K562 (cell line): Measurements from ENCODE around the gene SLCO3A1. TPM values are rescaled to one million over a fixed set of nuclear protein-coding genes. Genes with fewer than 3 reads are reported as not detected.

Experiments used
- ATAC-seq: fragments of 200-7000 bp; cut with Tn5 transposase; 3 replicates; pipeline ENCODE4 v1.9.1; 2020; ENCODE audit warnings: moderate library complexity
- BruUV-seq: library from RNA; stranded (reverse); fragments of 400-500 nt; replicated peaks from 2 replicates; lab custom pipeline; 2021; lab: Mats Ljungman, UMichigan
- CTCF ChIA-PET: fragments of 300-600 bp; formaldehyde crosslinking; extraction: SDS; loops from one replicate; lab custom pipeline; 2021; ENCODE audit warnings: low intra/inter-chr PET ratio; lab: Yijun Ruan, JAX
- POLR2A ChIA-PET: fragments of 300-600, 350-650 bp; sonication (Branson Sonifier 250); formaldehyde crosslinking; extraction: SDS; loops from one replicate; lab custom pipeline; 2021; ENCODE audit warnings: antibody characterized with exemption, inconsistent platforms; lab: Yijun Ruan, JAX
- DNase-seq, 4 experiments: peaks; one replicate each; pipeline versions ENCODE4 v3.0.0 to v3.0.0-alpha.2; 2011 to 2018; ENCODE audit warnings: low spot score in 3 of 4, mixed read lengths in 3 of 4; ENCODE audit errors: extremely low read depth in 1 of 4
- FAIRE-seq: peaks from 2 replicates; lab custom pipeline; 2011; peaks lifted over from hg19 to GRCh38; lab: Jason Lieb, UNC
- H2AFZ ChIP-seq: 2 replicates; pipeline ENCODE4 v1.6.0; 2011; ENCODE audit warnings: low read depth, low read length, control low read depth, inconsistent platforms
- H3K27ac ChIP-seq: fragments of 200-600 bp; 3 replicates; pipeline ENCODE4 v1.8.0; 2011; ENCODE audit warnings: low read depth, mild to moderate bottlenecking, control low read depth, inconsistent platforms, low read length, moderate library complexity, mixed read lengths; ENCODE audit errors: extremely low read depth
- H3K27me3 ChIP-seq, 2 experiments: fragments of 300-600 bp in 1 of 2; 2 replicates in 1 of 2; 3 replicates in 1 of 2; pipeline versions ENCODE4 v1.6.0 to v1.8.0; 2011; ENCODE audit warnings: inconsistent platforms in 2 of 2, low read length in 2 of 2, mild to moderate bottlenecking in 1 of 2, mixed read lengths in 1 of 2, moderate library complexity in 1 of 2; ENCODE audit not compliant: control insufficient read depth in 2 of 2, insufficient read depth in 2 of 2
- H3K36me3 ChIP-seq: fragments of 300-600 bp; 3 replicates; pipeline ENCODE4 v1.8.0; 2011; ENCODE audit warnings: mild to moderate bottlenecking, low read length, inconsistent platforms; ENCODE audit not compliant: control insufficient read depth, insufficient read depth
- H3K4me1 ChIP-seq, 2 experiments: fragments of 200-600 bp in 1 of 2; replicated peaks in 1 of 2; 2 replicates in 1 of 2; 3 replicates in 1 of 2; pipeline versions ENCODE4 v1.5.1 to v1.8.0; 2011; ENCODE audit warnings: inconsistent platforms in 2 of 2, low read length in 2 of 2, mild to moderate bottlenecking in 1 of 2, mixed read lengths in 1 of 2, moderate library complexity in 1 of 2; ENCODE audit not compliant: control insufficient read depth in 2 of 2, insufficient read depth in 2 of 2
- H3K4me2 ChIP-seq: 2 replicates; pipeline ENCODE4 v1.6.1; 2011; ENCODE audit warnings: low read length, control low read depth, inconsistent platforms, mixed read lengths; ENCODE audit not compliant: insufficient read depth
- H3K4me3 ChIP-seq: fragments of 200-600 bp; sonication (generic), shearing (Covaris generic); 2 replicates; pipeline ENCODE4 v1.5.1; 2016; ENCODE audit warnings: control low read depth, inconsistent platforms
- H3K79me2 ChIP-seq: fragments of 200-600 bp; 3 replicates; pipeline ENCODE4 v1.8.0; 2011; ENCODE audit warnings: low read length, inconsistent platforms; ENCODE audit not compliant: control insufficient read depth, insufficient read depth
- H3K9ac ChIP-seq, 2 experiments: 2 replicates each; pipeline versions ENCODE4 v1.6.0 to v1.6.1; 2011; ENCODE audit warnings: low read depth in 2 of 2, low read length in 2 of 2, control low read depth in 1 of 2, inconsistent platforms in 1 of 2, mild to moderate bottlenecking in 1 of 2, mixed read lengths in 1 of 2; ENCODE audit not compliant: insufficient read depth in 1 of 2
- H3K9me1 ChIP-seq: one replicate; pipeline ENCODE4 v1.6.0; 2011; ENCODE audit warnings: inconsistent platforms, mild to moderate bottlenecking, low read length, moderate library complexity; ENCODE audit not compliant: control insufficient read depth, insufficient read depth
- H3K9me3 ChIP-seq: replicated peaks from 2 replicates; pipeline ENCODE4 v1.5.1; 2011; ENCODE audit warnings: low read depth, low read length, inconsistent platforms; ENCODE audit not compliant: control insufficient read depth, insufficient read depth
- H4K20me1 ChIP-seq: replicated peaks from 2 replicates; pipeline ENCODE4 v1.6.1; 2011; ENCODE audit warnings: low read length, inconsistent platforms, mixed read lengths; ENCODE audit not compliant: control insufficient read depth, insufficient read depth
- FOSL1 ChIP-seq: fragments of 200-800 bp; sonication (Bioruptor generic); conservative IDR thresholded peaks from 2 replicates; pipeline ENCODE4 v1.6.1; 2016; ENCODE audit warnings: missing genetic modification characterization, missing compliant biosample characterization
- HNRNPUL1 ChIP-seq: fragments of 200-400 bp; formaldehyde crosslinking; IDR thresholded peaks from 2 replicates; pipeline ENCODE4 v1.6.1; 2017; ENCODE audit warnings: low read length
- NFE2L1 ChIP-seq: fragments of 450-650 bp; IDR thresholded peaks from 2 replicates; pipeline ENCODE4 v1.6.1; 2016; ENCODE audit warnings: missing genetic modification characterization, low read depth, mild to moderate bottlenecking, missing compliant biosample characterization, moderate library complexity, borderline replicate concordance
- POLR2A ChIP-seq: fragments of 450-650 bp; conservative IDR thresholded peaks from 2 replicates; pipeline ENCODE4 v1.6.1; 2016
- RAD51 ChIP-seq: fragments of 450-650 bp; IDR thresholded peaks from 2 replicates; pipeline ENCODE4 v1.7.1; 2016; ENCODE audit warnings: low read depth, mild to moderate bottlenecking, borderline replicate concordance
- RBM34 ChIP-seq: fragments of 200-400 bp; formaldehyde crosslinking; IDR thresholded peaks from 2 replicates; pipeline ENCODE4 v1.6.1; 2018; ENCODE audit warnings: low read length, borderline replicate concordance; ENCODE audit not compliant: insufficient read depth
- SETDB1 ChIP-seq: IDR thresholded peaks from one replicate; pipeline ENCODE4 v1.6.1; 2012; ENCODE audit warnings: low read length, control low read depth, inconsistent platforms
- TAL1 ChIP-seq: fragments of 450-650 bp; IDR thresholded peaks from 2 replicates; pipeline ENCODE4 v1.6.1; 2016; ENCODE audit warnings: mild to moderate bottlenecking
- ZBTB1 ChIP-seq: sonication (generic); formaldehyde crosslinking; IDR thresholded peaks from 2 replicates; pipeline ENCODE4 v1.8.1; 2023; ENCODE audit warnings: missing genetic modification reagents, low read depth, mild to moderate bottlenecking, borderline replicate concordance
- ZNF23 ChIP-seq: fragments of 250-450 bp; sonication (Bioruptor Pico); IDR thresholded peaks from 2 replicates; pipeline ENCODE4 v1.4.0; 2020; ENCODE audit warnings: mild to moderate bottlenecking
- ZNF263 ChIP-seq: sonication (generic); formaldehyde crosslinking; IDR thresholded peaks from 2 replicates; pipeline ENCODE4 v1.8.0; 2022; ENCODE audit warnings: mild to moderate bottlenecking, missing genetic modification reagents, borderline replicate concordance
- ZNF699 ChIP-seq: fragments of 250-450 bp; sonication (Bioruptor Pico); IDR thresholded peaks from 2 replicates; pipeline ENCODE4 v1.8.0; 2021; ENCODE audit warnings: mild to moderate bottlenecking, moderate library complexity; ENCODE audit not compliant: insufficient replicate concordance
- ZNF766 ChIP-seq: fragments of 200-800 bp; sonication (Bioruptor generic); conservative IDR thresholded peaks from 2 replicates; pipeline ENCODE4 v1.6.1; 2016; ENCODE audit warnings: missing genetic modification characterization, missing compliant biosample characterization
- ZNF830 ChIP-seq: fragments of 250-450 bp; sonication (Bioruptor Pico); IDR thresholded peaks from 2 replicates; pipeline ENCODE4 v1.5.0; 2021; ENCODE audit warnings: mild to moderate bottlenecking
- WGBS: fragments of 100-300 bp; shearing (Covaris generic); methylation state at CpG from one replicate; pipeline ENCODE4 v1.1.6; 2016; ENCODE audit warnings: low coverage, mixed read lengths; ENCODE audit not compliant: insufficient coverage; ENCODE audit errors: missing lambda C conversion rate; 5-methylcytosine and 5-hydroxymethylcytosine counted together
- in situ Hi-C: fragments of 300-500 bp; cut with MboI; formaldehyde crosslinking; loops from 4 replicates; pipeline ENCODE4 v1.15.0; 2018; ENCODE audit warnings: inconsistent platforms, mixed read lengths
- intact Hi-C: fragments of 100-400 bp; cut with micrococcal nuclease; formaldehyde crosslinking; loops from 2 replicates; pipeline ENCODE4 v1.14.2; 2022
- polyA plus RNA-seq, 8 experiments: library from polyadenylated mRNA; depleted of rRNA in 4 of 8; stranded (reverse) in 5 of 8; unstranded in 3 of 8; fragments of >200 nt; fragmentation: Nextera tagmentation in 2 of 8; fragmentation: Illumina TruSeq in 1 of 8; extraction: Ambion mirVana in 2 of 8; extraction: Trizol in 1 of 8; gene quantifications; 2 replicates each; pipeline versions ENCODE4 v1.2.1 to v1.2.3, GENCODE V29; 2011 to 2014; ENCODE audit warnings: inconsistent platforms in 1 of 8, missing spikeins in 1 of 8
- total RNA-seq, 7 experiments: library from RNA; depleted of rRNA in 6 of 7; stranded (reverse); fragments of >200 nt in 6 of 7; fragmentation: Illumina TruSeq in 2 of 7; extraction: Trizol in 2 of 7; gene quantifications; 2 replicates each; pipeline versions ENCODE4 v1.2.1 to v1.2.3, GENCODE V29; 2011 to 2021; ENCODE audit warnings: low replicate concordance in 1 of 7
- TF ChIP-seq, protein P1 (sequence below): fragments of 250-450 bp; sonication (Bioruptor Pico); IDR thresholded peaks from 2 replicates; pipeline ENCODE4 v1.8.0; 2021; ENCODE audit warnings: mild to moderate bottlenecking, moderate library complexity
- TF ChIP-seq, protein P2 (sequence below): fragments of 250-450 bp; sonication (Bioruptor Pico); IDR thresholded peaks from 2 replicates; pipeline ENCODE4 v1.8.0; 2022; ENCODE audit warnings: moderate library complexity, mild to moderate bottlenecking, inconsistent platforms
- TF ChIP-seq, protein P3 (sequence below): sonication (generic); formaldehyde crosslinking; IDR thresholded peaks from 2 replicates; pipeline ENCODE4 v1.9.0; 2022; ENCODE audit warnings: mild to moderate bottlenecking, missing genetic modification reagents

Gene SLCO3A1
- total and polyA plus RNA-seq, 9 of the 15 experiments (the other 6 are each of a cell fraction or from before 2014, with no cell fraction given): 0.01 to 0.84 (median 0.06) TPM; not detected in 3

- TF ChIP-seq, protein P1, sequence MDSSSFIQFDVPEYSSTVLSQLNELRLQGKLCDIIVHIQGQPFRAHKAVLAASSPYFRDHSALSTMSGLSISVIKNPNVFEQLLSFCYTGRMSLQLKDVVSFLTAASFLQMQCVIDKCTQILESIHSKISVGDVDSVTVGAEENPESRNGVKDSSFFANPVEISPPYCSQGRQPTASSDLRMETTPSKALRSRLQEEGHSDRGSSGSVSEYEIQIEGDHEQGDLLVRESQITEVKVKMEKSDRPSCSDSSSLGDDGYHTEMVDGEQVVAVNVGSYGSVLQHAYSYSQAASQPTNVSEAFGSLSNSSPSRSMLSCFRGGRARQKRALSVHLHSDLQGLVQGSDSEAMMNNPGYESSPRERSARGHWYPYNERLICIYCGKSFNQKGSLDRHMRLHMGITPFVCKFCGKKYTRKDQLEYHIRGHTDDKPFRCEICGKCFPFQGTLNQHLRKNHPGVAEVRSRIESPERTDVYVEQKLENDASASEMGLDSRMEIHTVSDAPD (CRISPR knock-in tag): no peak
- no peak for TF ChIP-seq POLR2A
- no peak for TF ChIP-seq RAD51
- TF ChIP-seq HNRNPUL1: no peak
Observed at GRCh38 chr15:92076541-92076940, 223.0 kb downstream of the SLCO3A1 start (continued).

- H3K4me1 ChIP-seq: no peaks in the 10 kb centered on the region
- no peaks in the 10 kb centered on the region for H3K36me3 ChIP-seq
- DNase-seq: peak; percentile 55 to 59 (median 57)
- in situ Hi-C loops: no loop called here
- peak; percentile 88 for ATAC-seq
- H3K27me3 ChIP-seq: peaks cover 0 to 36% of the 10 kb centered on the region in 2 experiments; a peak in 3 of 5 replicates
- 2% methylated on average over 13 of the region's 13 CpGs for WGBS
- H3K9me3 ChIP-seq: no peaks in the 10 kb centered on the region
- H3K79me2 ChIP-seq: no peaks in the 10 kb centered on the region
- peak; percentile 79 for FAIRE-seq
- no peaks in the 10 kb centered on the region; the same call in 1 of the 2 replicates for H4K20me1 ChIP-seq
- CTCF ChIA-PET: interaction anchor here (1.0 kb wide), 1 partner anchor 775 kb away, joined by 4 read pairs; no protein-coding TSS in a partner anchor
- H3K27ac ChIP-seq: no peak overlapping the region
- H3K4me3 ChIP-seq: no peak overlapping the region
- no peaks in the 10 kb centered on the region for H3K9me1 ChIP-seq
- no peak overlapping the region; the same call in 1 of the 2 replicates for H2AFZ ChIP-seq
- intact Hi-C loops: loop anchor here (5.0 kb wide), 2 partner anchors 225 to 370 kb away; partner anchors contain the start of gene SLCO3A1
- POLR2A ChIA-PET: no interaction called here
- H3K4me2 ChIP-seq: no peak overlapping the region
- no peak overlapping the region for H3K9ac ChIP-seq
- no TSS peak for BruUV-seq
- TF ChIP-seq TAL1 (no peak), ZNF23 (CRISPR knock-in tag) (no peak), ZNF830 (CRISPR knock-in tag) (no peak), ZNF263 (CRISPR knock-in tag) (no peak), ZNF766 (CRISPR knock-in tag) (no peak), SETDB1 (no peak), ZBTB1 (no peak), NFE2L1 (tag) (no peak), ZNF699 (CRISPR knock-in tag) (no peak), FOSL1 (tag) (no peak), RBM34 (no peak)
- TF ChIP-seq, protein P2, sequence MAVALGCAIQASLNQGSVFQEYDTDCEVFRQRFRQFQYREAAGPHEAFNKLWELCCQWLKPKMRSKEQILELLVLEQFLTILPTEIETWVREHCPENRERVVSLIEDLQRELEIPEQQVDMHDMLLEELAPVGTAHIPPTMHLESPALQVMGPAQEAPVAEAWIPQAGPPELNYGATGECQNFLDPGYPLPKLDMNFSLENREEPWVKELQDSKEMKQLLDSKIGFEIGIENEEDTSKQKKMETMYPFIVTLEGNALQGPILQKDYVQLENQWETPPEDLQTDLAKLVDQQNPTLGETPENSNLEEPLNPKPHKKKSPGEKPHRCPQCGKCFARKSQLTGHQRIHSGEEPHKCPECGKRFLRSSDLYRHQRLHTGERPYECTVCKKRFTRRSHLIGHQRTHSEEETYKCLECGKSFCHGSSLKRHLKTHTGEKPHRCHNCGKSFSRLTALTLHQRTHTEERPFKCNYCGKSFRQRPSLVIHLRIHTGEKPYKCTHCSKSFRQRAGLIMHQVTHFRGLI (CRISPR knock-in tag): no peak
- TF ChIP-seq, protein P3, sequence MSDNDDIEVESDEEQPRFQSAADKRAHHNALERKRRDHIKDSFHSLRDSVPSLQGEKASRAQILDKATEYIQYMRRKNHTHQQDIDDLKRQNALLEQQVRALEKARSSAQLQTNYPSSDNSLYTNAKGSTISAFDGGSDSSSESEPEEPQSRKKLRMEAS (CRISPR knock-in tag): peak; percentile 78
Observed at GRCh38 chr15:92077353-92078085, 224.0 kb downstream of the SLCO3A1 start.
